Measurements from ENCODE around the gene SHBG. TPM values are rescaled to one million over a fixed set of nuclear protein-coding genes. Genes with fewer than 3 reads are reported as not detected.
"Not testable (repeated sequence)": the region's sequence is repeated elsewhere in the genome, so short reads cannot be mapped to it uniquely, and the experiment has no call there.

The SHBG gene
- total RNA-seq, 1 donor from 2014 or later, result 3.0 TPM

DNA sequence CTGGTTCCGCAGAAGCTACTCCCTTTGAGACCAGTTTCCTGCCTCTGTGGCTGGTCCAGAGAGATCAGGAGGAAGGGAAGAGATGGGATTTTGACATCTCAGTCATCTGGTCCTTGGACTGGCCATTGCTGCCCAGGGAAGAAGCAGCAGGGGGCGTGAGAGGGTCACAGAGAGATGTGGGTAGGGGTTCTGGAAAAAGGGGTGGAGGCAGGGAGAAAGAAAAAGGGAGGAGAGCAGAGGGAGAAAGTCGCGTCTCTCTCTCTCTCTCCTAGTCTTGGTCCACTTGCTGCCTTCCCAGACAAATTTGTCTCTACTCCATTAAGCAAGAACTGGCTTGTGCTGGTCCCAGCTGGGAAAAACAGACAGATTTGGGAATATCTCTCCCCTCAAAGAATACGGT lies 4.4 kb downstream of the SHBG start:
- no peak overlapping the region for H3K4me3 Mint-ChIP-seq
- TF ChIP-seq, protein P1, sequence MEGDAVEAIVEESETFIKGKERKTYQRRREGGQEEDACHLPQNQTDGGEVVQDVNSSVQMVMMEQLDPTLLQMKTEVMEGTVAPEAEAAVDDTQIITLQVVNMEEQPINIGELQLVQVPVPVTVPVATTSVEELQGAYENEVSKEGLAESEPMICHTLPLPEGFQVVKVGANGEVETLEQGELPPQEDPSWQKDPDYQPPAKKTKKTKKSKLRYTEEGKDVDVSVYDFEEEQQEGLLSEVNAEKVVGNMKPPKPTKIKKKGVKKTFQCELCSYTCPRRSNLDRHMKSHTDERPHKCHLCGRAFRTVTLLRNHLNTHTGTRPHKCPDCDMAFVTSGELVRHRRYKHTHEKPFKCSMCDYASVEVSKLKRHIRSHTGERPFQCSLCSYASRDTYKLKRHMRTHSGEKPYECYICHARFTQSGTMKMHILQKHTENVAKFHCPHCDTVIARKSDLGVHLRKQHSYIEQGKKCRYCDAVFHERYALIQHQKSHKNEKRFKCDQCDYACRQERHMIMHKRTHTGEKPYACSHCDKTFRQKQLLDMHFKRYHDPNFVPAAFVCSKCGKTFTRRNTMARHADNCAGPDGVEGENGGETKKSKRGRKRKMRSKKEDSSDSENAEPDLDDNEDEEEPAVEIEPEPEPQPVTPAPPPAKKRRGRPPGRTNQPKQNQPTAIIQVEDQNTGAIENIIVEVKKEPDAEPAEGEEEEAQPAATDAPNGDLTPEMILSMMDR (conservative IDR thresholded peaks at IDR 0.05), result peak; percentile 75
- DNase-seq (ENCODE audit: extremely low spot score, unreplicated experiment), result no peak
- H3K27me3 Mint-ChIP-seq, result no peaks in the 10 kb centered on the region
- H3K27ac Mint-ChIP-seq, result no peak overlapping the region
- H3K36me3 Mint-ChIP-seq, result no peaks in the 10 kb centered on the region
- H3K9me3 Mint-ChIP-seq, result no peaks in the 10 kb centered on the region
- H3K4me1 Mint-ChIP-seq (ENCODE audit: unreplicated experiment), result peaks cover 10% of the 10 kb centered on the region

DNA sequence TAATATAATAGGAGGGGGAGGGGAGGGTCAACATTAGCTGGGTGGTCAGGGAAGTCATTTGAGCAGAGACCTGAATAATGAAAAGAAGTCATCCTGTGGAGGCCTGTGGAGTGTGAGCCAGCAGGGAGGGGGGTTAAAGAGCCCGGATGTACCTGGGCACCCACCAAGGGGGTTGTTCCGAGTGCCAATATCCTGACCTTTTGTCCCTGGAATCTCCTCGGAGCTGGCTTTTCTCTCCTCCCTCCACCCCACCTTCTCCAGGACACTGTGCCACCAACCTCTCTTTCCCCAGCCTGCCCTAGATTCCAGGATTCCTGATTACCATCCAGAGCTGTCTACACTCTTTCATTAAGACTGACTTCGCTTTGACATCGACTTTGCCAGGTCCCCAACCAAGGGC lies 6.2 kb downstream of the SHBG start:
- Mint-ChIP-seq H3K4me1 (ENCODE audit: unreplicated experiment) (peaks cover 10% of the 10 kb centered on the region), H3K4me3 (no peak overlapping the region), H3K9me3 (no peaks in the 10 kb centered on the region), H3K27ac (no peak overlapping the region), H3K27me3 (no peaks in the 10 kb centered on the region), H3K36me3 (no peaks in the 10 kb centered on the region)
- TF ChIP-seq, protein P1 (conservative IDR thresholded peaks at IDR 0.05), result no peak
- DNase-seq (ENCODE audit: extremely low spot score, unreplicated experiment), result no peak

DNA sequence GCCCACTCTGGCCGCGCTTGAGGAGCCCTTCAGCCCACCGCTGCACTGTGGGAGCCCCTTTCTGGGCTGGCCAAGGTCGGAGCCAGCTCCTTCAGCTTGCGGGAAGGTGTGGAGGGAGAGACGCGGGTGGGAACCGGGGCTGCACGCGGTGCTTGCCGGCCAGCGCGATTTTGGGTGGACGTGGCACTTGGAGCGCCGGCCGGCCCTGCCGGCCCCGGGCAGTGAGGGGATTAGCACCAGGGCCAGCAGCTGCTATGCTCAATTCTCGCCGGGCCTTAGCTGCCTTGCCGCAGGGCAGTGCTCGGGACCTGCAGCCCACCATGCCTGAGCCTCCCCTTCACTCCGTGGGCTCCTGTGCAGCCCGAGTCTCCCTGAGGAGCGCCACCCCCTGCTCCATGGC lies 10.8 kb downstream of the SHBG start:
- Mint-ChIP-seq H3K4me3 (no peak overlapping the region), H3K4me1 (ENCODE audit: unreplicated experiment) (peaks cover 3% of the 10 kb centered on the region), H3K27ac (no peak overlapping the region), H3K9me3 (no peaks in the 10 kb centered on the region), H3K36me3 (no peaks in the 10 kb centered on the region), H3K27me3 (peaks cover 9% of the 10 kb centered on the region)
- no peak for DNase-seq (ENCODE audit: extremely low spot score, unreplicated experiment)
- TF ChIP-seq, protein P1 (conservative IDR thresholded peaks at IDR 0.05), result no peak

GRCh38 chr17:7641635-7642034 lies 11.7 kb downstream of the SHBG start:
- H3K27me3 Mint-ChIP-seq, result not testable (repeated sequence)

GRCh38 chr17:7644775-7645174 lies 14.8 kb downstream of the SHBG start:
- no peak for DNase-seq (ENCODE audit: extremely low spot score, unreplicated experiment)
- no peak overlapping the region for H3K27ac Mint-ChIP-seq
- H3K4me1 Mint-ChIP-seq (ENCODE audit: unreplicated experiment), result peaks cover under 1% of the 10 kb centered on the region
- H3K27me3 Mint-ChIP-seq, result peaks cover 15% of the 10 kb centered on the region
- TF ChIP-seq, protein P1 (conservative IDR thresholded peaks at IDR 0.05), result no peak
- H3K9me3 Mint-ChIP-seq, result no peaks in the 10 kb centered on the region
- no peaks in the 10 kb centered on the region for H3K36me3 Mint-ChIP-seq
- no peak overlapping the region for H3K4me3 Mint-ChIP-seq

More at GRCh38 chr17:7641635-7642034, 11.7 kb downstream of the SHBG start:
- not testable (repeated sequence) for DNase-seq (ENCODE audit: extremely low spot score, unreplicated experiment); H3K4me3 Mint-ChIP-seq; H3K4me1 Mint-ChIP-seq (ENCODE audit: unreplicated experiment); H3K36me3 Mint-ChIP-seq; H3K27ac Mint-ChIP-seq; H3K9me3 Mint-ChIP-seq

DNA sequence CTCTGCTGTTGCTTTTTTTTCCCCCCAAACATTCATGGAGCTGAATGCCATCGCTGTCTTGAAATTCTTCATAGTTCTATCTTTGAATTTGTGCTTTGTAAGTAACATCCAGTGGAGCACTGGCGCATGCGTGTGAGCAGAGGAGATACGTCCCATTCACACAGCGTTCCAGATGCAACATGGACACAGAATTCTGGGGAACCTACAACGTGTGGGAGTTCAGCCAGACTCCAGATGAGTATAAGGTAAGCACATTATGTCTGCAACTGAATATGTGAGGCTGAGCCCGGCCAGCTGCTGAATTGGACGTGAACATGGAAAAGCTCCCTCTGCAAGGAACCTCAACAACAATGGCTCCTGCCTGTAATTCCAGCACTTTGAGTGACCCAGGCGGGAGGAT lies 16.5 kb downstream of the SHBG start:
- Mint-ChIP-seq H3K27me3 (peaks cover 29% of the 10 kb centered on the region), H3K27ac (no peak overlapping the region), H3K4me3 (no peak overlapping the region), H3K36me3 (no peaks in the 10 kb centered on the region), H3K9me3 (no peaks in the 10 kb centered on the region), H3K4me1 (ENCODE audit: unreplicated experiment) (peaks cover 9% of the 10 kb centered on the region)
- TF ChIP-seq, protein P1 (conservative IDR thresholded peaks at IDR 0.05), result no peak
- DNase-seq (ENCODE audit: extremely low spot score, unreplicated experiment), result no peak
